ENCODE data around the gene AVEN. TPM values are rescaled to one million over a fixed set of nuclear protein-coding genes. Genes with fewer than 3 reads are reported as not detected.

Gene AVEN
- total RNA-seq, 1 donor from 2014 or later: 27.3 TPM

GRCh38 chr15:34012461-34013028 is 26.5 kb downstream of the AVEN start:
- H3K36me3 Mint-ChIP-seq (ENCODE audit: low read depth): no peaks in the 10 kb centered on the region
- H3K27me3 Mint-ChIP-seq (ENCODE audit: low read depth): no peaks in the 10 kb centered on the region
- H3K4me3 Mint-ChIP-seq (ENCODE audit: unreplicated experiment): no peak overlapping the region
- H3K27ac Mint-ChIP-seq (ENCODE audit: unreplicated experiment): no peak overlapping the region
- peaks cover 42% of the 10 kb centered on the region for H3K4me1 Mint-ChIP-seq (ENCODE audit: low read depth)
- no peak for TF ChIP-seq CTCF (IDR thresholded peaks at IDR 0.05)
- no peaks in the 10 kb centered on the region for H3K9me3 Mint-ChIP-seq (ENCODE audit: low read depth)
- no peak for DNase-seq (ENCODE audit: low spot score)

GRCh38 chr15:34011481-34011880 is 27.5 kb downstream of the AVEN start:
- no peaks in the 10 kb centered on the region for H3K36me3 Mint-ChIP-seq (ENCODE audit: low read depth)
- no peak for DNase-seq (ENCODE audit: low spot score)
- H3K27me3 Mint-ChIP-seq (ENCODE audit: low read depth): no peaks in the 10 kb centered on the region
- no peaks in the 10 kb centered on the region for H3K9me3 Mint-ChIP-seq (ENCODE audit: low read depth)
- no peak overlapping the region for H3K4me3 Mint-ChIP-seq (ENCODE audit: unreplicated experiment)
- H3K4me1 Mint-ChIP-seq (ENCODE audit: low read depth): peaks cover 45% of the 10 kb centered on the region
- no peak for TF ChIP-seq CTCF (IDR thresholded peaks at IDR 0.05)
- no peak overlapping the region for H3K27ac Mint-ChIP-seq (ENCODE audit: unreplicated experiment)

GRCh38 chr15:34010921-34011320 is 28.1 kb downstream of the AVEN start:
- DNase-seq (ENCODE audit: low spot score): no peak
- no peaks in the 10 kb centered on the region for H3K27me3 Mint-ChIP-seq (ENCODE audit: low read depth)
- H3K9me3 Mint-ChIP-seq (ENCODE audit: low read depth): no peaks in the 10 kb centered on the region
- H3K4me3 Mint-ChIP-seq (ENCODE audit: unreplicated experiment): no peak overlapping the region
- peaks cover 42% of the 10 kb centered on the region for H3K4me1 Mint-ChIP-seq (ENCODE audit: low read depth)
- no peaks in the 10 kb centered on the region for H3K36me3 Mint-ChIP-seq (ENCODE audit: low read depth)
- no peak for TF ChIP-seq CTCF (IDR thresholded peaks at IDR 0.05)
- H3K27ac Mint-ChIP-seq (ENCODE audit: unreplicated experiment): no peak overlapping the region

GRCh38 chr15:34009656-34010055 is 29.3 kb downstream of the AVEN start:
- Mint-ChIP-seq H3K9me3 (ENCODE audit: low read depth) (no peaks in the 10 kb centered on the region), H3K36me3 (ENCODE audit: low read depth) (no peaks in the 10 kb centered on the region), H3K4me1 (ENCODE audit: low read depth) (peaks cover 32% of the 10 kb centered on the region), H3K4me3 (ENCODE audit: unreplicated experiment) (no peak overlapping the region), H3K27me3 (ENCODE audit: low read depth) (no peaks in the 10 kb centered on the region), H3K27ac (ENCODE audit: unreplicated experiment) (no peak overlapping the region)
- no peak for TF ChIP-seq CTCF (IDR thresholded peaks at IDR 0.05)
- no peak for DNase-seq (ENCODE audit: low spot score)

GRCh38 chr15:34006381-34006780 is 32.6 kb downstream of the AVEN start:
- Mint-ChIP-seq H3K9me3 (ENCODE audit: low read depth) (no peaks in the 10 kb centered on the region), H3K4me3 (ENCODE audit: unreplicated experiment) (no peak overlapping the region), H3K27ac (ENCODE audit: unreplicated experiment) (no peak overlapping the region), H3K27me3 (ENCODE audit: low read depth) (no peaks in the 10 kb centered on the region), H3K4me1 (ENCODE audit: low read depth) (peaks cover 9% of the 10 kb centered on the region), H3K36me3 (ENCODE audit: low read depth) (peaks cover 5% of the 10 kb centered on the region)
- DNase-seq (ENCODE audit: low spot score): no peak
- no peak for TF ChIP-seq CTCF (IDR thresholded peaks at IDR 0.05)
